Fibroblast of the aortic adventitia (primary cell): ENCODE measurements around the gene CC2D1B. TPM values are rescaled to one million over a fixed set of nuclear protein-coding genes. Genes with fewer than 3 reads are reported as not detected.

ENCODE experiments used
- DNase-seq: peaks from one replicate; pipeline ENCODE4 v3.0.0-alpha.2; 2010; ENCODE audit warnings: low read depth
- H3K4me3 ChIP-seq: 2 replicates; pipeline ENCODE4 v1.5.1; 2011; ENCODE audit warnings: low read depth, mild to moderate bottlenecking, control low read depth, low read length, moderate library complexity
- CTCF ChIP-seq: IDR thresholded peaks from 2 replicates; pipeline ENCODE4 v1.5.1; 2011; ENCODE audit warnings: mild to moderate bottlenecking, low read length, control low read depth, inconsistent platforms; ENCODE audit not compliant: insufficient read depth
- total RNA-seq: library from RNA; depleted of rRNA; stranded (reverse); fragments of >200 nt; gene quantifications from 2 replicates; pipeline ENCODE4 v1.2.3, GENCODE V29; 2012; ENCODE audit warnings: low replicate concordance

The CC2D1B gene
- total RNA-seq, 1 donor, result 25.5 TPM

GRCh38 chr1:52352690-52353089, 13.3 kb downstream of the CC2D1B start:
- no peak for DNase-seq
- no peak for TF ChIP-seq CTCF
- no peak overlapping the region for H3K4me3 ChIP-seq

GRCh38 chr1:52348704-52349300, 17.2 kb downstream of the CC2D1B start:
- peak; percentile 10 for DNase-seq
- TF ChIP-seq CTCF, result peak; percentile 20
- no peak overlapping the region for H3K4me3 ChIP-seq

- no peak for TF ChIP-seq CTCF
- DNase-seq, result no peak
- no peak overlapping the region for H3K4me3 ChIP-seq
Observed at GRCh38 chr1:52346653-52347052, 19.4 kb downstream of the CC2D1B start.

GRCh38 chr1:52345252-52345651, 20.8 kb downstream of the CC2D1B start:
- DNase-seq, result no peak
- TF ChIP-seq CTCF, result no peak

GRCh38 chr1:52343979-52344378, 22.0 kb downstream of the CC2D1B start:
- no peak for TF ChIP-seq CTCF
- DNase-seq, result no peak

More at GRCh38 chr1:52345252-52345651, 20.8 kb downstream of the CC2D1B start:
- H3K4me3 ChIP-seq, result no peak overlapping the region

GRCh38 chr1:52341655-52342260, 24.2 kb downstream of the CC2D1B start:
- TF ChIP-seq CTCF, result no peak
- no peak for DNase-seq
- H3K4me3 ChIP-seq, result no peak overlapping the region

More at GRCh38 chr1:52343979-52344378, 22.0 kb downstream of the CC2D1B start:
- no peak overlapping the region for H3K4me3 ChIP-seq

GRCh38 chr1:52337439-52337838, 28.6 kb downstream of the CC2D1B start:
- DNase-seq, result no peak
- H3K4me3 ChIP-seq, result no peak overlapping the region
- no peak for TF ChIP-seq CTCF
